Gastrocnemius medialis (tissue), 4 donors: Measurements from ENCODE around the gene SYNJ2. TPM values are rescaled to one million over a fixed set of nuclear protein-coding genes. Genes with fewer than 3 reads are reported as not detected.

Source experiments
- ATAC-seq, 2 donors: fragments of 150-250 bp; one replicate each; pipeline ENCODE4 v1.9.1; 2016
- DNase-seq, 2 donors: peaks; one replicate each; pipeline ENCODE4 v3.0.0-alpha.2; 2019
- H3K27ac ChIP-seq, 4 donors: fragments of 200-600 bp; sonication (generic); 1 replicate in 1 of 4; 2 replicates in 3 of 4; pipeline ENCODE4 v1.5.1; 2016 to 2018; ENCODE audit warnings: mild to moderate bottlenecking in 2 of 4, moderate library complexity in 1 of 4
- H3K27me3 ChIP-seq, 3 donors: fragments of 200-600 bp; sonication (generic) in 2 of 3; 1 replicate in 1 of 3; 2 replicates in 2 of 3; pipeline versions ENCODE4 v1.5.1 to v1.6.0; 2016 to 2019; ENCODE audit warnings: mild to moderate bottlenecking in 1 of 3, moderate library complexity in 1 of 3
- H3K36me3 ChIP-seq, 2 donors: fragments of 200-600 bp; sonication (generic) in 1 of 2; one replicate each; pipeline ENCODE4 v1.5.1; 2017 to 2018
- H3K4me1 ChIP-seq, 2 donors: fragments of 200-600 bp; sonication (generic) in 1 of 2; one replicate each; pipeline ENCODE4 v1.5.1; 2016 to 2017; ENCODE audit warnings: mild to moderate bottlenecking in 2 of 2
- H3K4me3 ChIP-seq, 4 donors: fragments of 200-600 bp; sonication (generic) in 3 of 4; 1 replicate in 1 of 4; 2 replicates in 3 of 4; pipeline ENCODE4 v1.5.1; 2016 to 2019; ENCODE audit warnings: mild to moderate bottlenecking in 2 of 4
- H3K9me3 ChIP-seq, 3 donors: fragments of 200-600 bp; sonication (generic) in 2 of 3; 1 replicate in 1 of 3; 2 replicates in 2 of 3; pipeline ENCODE4 v1.5.1; 2016 to 2019
- CTCF ChIP-seq, 5 experiments: fragments of 450-650 bp in 3 of 5; fragments of 200-600 bp in 2 of 5; sonication (generic) in 2 of 5; IDR thresholded peaks in 4 of 5; conservative IDR thresholded peaks in 1 of 5; 1 replicate in 4 of 5; 2 replicates in 1 of 5; pipeline ENCODE4 v1.5.1; 2016 to 2019; ENCODE audit warnings: antibody characterized with exemption in 5 of 5, mild to moderate bottlenecking in 3 of 5, moderate library complexity in 3 of 5
- POLR2A ChIP-seq, 2 donors: fragments of 450-650 bp; IDR thresholded peaks; one replicate each; pipeline ENCODE4 v1.6.1; 2017; ENCODE audit warnings: antibody characterized with exemption in 2 of 2, mild to moderate bottlenecking in 2 of 2, moderate library complexity in 2 of 2
- in situ Hi-C, 4 donors: fragments of 200-750 bp; cut with MboI; loops; one replicate each; pipeline versions ENCODE4 v1.15.0 to v1.8.0; 2017; ENCODE audit warnings: low sequenced_read_pairs in 4 of 4
- intact Hi-C: fragments of 100-400 bp; cut with DNase I; formaldehyde crosslinking; loops from one replicate; pipeline ENCODE4 v1.15.1; 2023; ENCODE audit warnings: low total_unique reads
- total RNA-seq, 4 donors: library from RNA; depleted of rRNA; stranded (reverse); fragments of >200 nt; gene quantifications; one replicate each; pipeline versions ENCODE4 v1.1.0 to v1.2.3, GENCODE V29; 2016

Gene SYNJ2
- total RNA-seq, 4 donors from 2014 or later: 3.9 to 17.0 (median 7.0) TPM

DNA sequence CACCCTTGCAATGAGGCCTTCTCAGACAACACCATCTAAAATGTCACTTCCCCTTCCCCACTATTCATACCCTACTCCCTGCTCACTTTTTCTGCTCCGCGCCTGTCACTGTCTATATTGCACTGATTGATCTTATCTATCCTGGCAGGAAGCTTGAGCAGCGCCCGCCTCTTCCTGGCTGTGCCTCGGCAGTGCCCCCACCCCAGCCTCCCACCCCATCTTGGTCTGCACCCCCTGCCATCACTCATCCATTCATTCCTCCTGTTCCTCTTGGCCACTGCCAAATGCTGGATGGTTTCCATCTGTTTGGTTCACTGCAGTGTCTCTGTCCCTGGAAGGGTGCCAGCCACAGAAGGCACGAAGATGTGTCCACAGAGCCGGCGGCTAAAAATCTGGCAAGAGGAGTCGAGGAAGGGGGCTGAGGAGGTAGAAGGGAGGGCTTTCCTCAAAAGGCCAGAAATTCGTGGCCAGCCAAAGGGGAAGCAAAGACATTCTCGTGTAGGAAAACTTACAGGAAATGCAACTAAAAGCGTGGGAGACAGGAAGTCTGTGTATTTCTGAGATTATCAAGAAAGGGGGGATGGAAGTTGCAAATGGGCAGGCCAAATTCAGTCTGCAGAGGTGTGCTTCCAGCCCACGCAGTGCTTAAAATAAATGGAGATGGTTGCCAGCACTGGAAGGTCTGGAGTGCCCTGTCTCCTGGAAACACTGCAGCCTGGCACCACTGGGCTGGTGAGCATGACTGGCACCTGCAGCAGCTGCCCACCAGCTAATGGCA, 27.6 kb downstream of the SYNJ2 start:
- ATAC-seq (peak; percentile 46 to 62), DNase-seq (peak; percentile 22 to 44)
- Histone ChIP-seq H3K4me3 (no peak overlapping the region), H3K27ac (peak overlapping the region in 3 of 4 donors; percentile 39 to 61 (median 41)), H3K27me3 (no peaks in the 10 kb centered on the region), H3K36me3 (no peaks in the 10 kb centered on the region), H3K4me1 (peaks cover 6 to 12% of the 10 kb centered on the region in 2 donors), H3K9me3 (no peaks in the 10 kb centered on the region)
- in situ Hi-C loops: no loop called here
- TF ChIP-seq CTCF (IDR thresholded peaks at IDR 0.05 in 4 of 5, conservative IDR thresholded peaks at IDR 0.05 in 1 of 5) (no peak), POLR2A (IDR thresholded peaks at IDR 0.05) (no peak)
- intact Hi-C loops: no loop called here

DNA sequence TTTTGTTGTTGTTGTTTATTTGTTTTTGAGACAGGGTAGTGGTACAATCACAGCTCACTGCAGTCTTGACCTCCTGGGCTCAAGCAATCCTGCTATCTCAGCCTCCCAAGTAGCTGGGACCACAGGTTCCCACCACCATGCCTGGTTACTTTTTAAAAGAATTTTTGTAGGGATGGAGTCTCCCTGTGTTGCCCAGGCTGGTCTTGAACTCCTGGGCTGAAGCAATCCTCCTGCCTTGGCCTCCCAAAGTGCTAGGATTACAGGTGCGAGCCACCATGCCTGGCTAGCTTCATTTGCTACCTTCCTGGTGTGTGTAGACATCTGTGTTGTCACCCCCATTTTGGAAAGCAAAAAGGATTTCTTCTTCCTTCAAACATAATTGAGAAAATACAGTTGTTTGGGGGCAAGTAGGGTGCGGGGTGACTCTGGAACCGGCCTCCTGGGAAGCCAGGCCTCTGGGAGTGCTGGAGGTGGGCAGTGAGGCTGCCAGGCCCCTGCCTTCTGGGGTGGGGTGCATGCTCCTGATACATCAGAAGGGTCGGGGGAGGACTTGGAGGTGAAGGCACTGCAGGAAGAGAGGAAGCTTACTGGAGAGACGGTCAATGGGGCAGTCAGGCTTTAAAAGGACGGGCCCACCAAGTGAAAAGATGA, 28.4 kb downstream of the SYNJ2 start:
- H3K27ac ChIP-seq: peak overlapping the region in 1 of 4 donors; percentile 61
- ATAC-seq: no peak
- in situ Hi-C loops (no loop called here), intact Hi-C loops (no loop called here)
- no peaks in the 10 kb centered on the region for H3K27me3 ChIP-seq
- no peaks in the 10 kb centered on the region for H3K9me3 ChIP-seq
- no peak overlapping the region for H3K4me3 ChIP-seq
- TF ChIP-seq CTCF (IDR thresholded peaks at IDR 0.05 in 4 of 5, conservative IDR thresholded peaks at IDR 0.05 in 1 of 5) (no peak), POLR2A (IDR thresholded peaks at IDR 0.05) (no peak)
- peaks cover 6 to 12% of the 10 kb centered on the region in 2 donors for H3K4me1 ChIP-seq
- DNase-seq: no peak
- H3K36me3 ChIP-seq: no peaks in the 10 kb centered on the region

DNA sequence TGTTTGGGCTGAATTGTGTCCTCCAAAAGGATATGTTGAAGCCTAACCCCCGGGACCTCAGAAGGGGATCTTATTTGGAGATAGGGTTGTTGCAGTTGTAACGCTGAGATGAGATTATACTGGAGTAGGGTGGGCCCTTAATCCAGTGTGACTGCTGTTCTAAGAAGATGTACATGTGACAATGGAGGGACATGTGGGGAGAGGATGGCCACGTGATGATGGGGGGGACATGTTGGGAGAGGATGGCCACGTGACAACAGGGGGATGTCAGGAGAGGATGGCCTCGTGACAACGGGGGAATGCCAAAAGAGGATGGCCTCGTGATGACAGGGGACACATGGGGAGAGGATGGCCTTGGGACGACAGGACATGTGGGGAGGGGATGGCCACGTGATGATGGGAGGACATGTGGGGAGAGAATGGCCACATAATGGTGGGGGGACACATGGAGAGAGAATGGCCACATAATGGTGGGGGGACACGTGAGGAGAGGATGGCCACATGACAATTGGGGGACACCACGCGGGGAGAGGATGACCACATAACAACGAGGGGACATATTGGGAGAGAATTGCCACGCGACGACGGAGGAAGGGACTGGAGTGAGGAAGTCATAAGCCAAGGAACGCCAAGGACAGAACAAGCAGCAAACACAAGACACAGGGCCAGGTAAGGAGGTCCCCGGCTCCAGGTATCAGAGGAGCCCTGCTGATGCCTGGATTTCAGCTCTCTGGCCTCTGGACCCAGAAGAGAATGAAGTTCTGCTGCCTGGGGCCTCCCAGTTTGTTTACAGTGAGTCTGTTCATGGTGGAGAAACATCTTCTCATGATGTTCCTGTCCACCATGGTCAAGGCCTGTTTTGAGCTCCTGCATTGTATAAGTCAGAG, 29.2 kb downstream of the SYNJ2 start:
- no peak overlapping the region for H3K4me3 ChIP-seq

More for the DNA sequence above, 29.2 kb downstream of the SYNJ2 start:
- DNase-seq (no peak), ATAC-seq (no peak)
- H3K27me3 ChIP-seq: no peaks in the 10 kb centered on the region
- TF ChIP-seq CTCF (IDR thresholded peaks at IDR 0.05 in 4 of 5, conservative IDR thresholded peaks at IDR 0.05 in 1 of 5): no peak
- TF ChIP-seq POLR2A (IDR thresholded peaks at IDR 0.05): no peak
- H3K36me3 ChIP-seq: no peaks in the 10 kb centered on the region
- H3K9me3 ChIP-seq: no peaks in the 10 kb centered on the region
- no peak overlapping the region for H3K27ac ChIP-seq
- intact Hi-C loops: no loop called here
- peaks cover 6 to 12% of the 10 kb centered on the region in 2 donors for H3K4me1 ChIP-seq
- in situ Hi-C loops: no loop called here
